Activated B cell treated with CpG ODN at 0.5 μM for 24 hours (primary cell): ENCODE data around the gene NFASC. TPM values are rescaled to one million over a fixed set of nuclear protein-coding genes. Genes with fewer than 3 reads are reported as not detected.
A peak's percentile ranks its signal among the peaks of the same experiment; 100 is the strongest.

Source experiments
- ATAC-seq: fragments of 200-7000 bp; cut with Tn5 transposase; one replicate; pipeline ENCODE4 v1.10.0; 2021; ENCODE audit warnings: low read depth, mild to moderate bottlenecking, moderate library complexity
- CTCF ChIA-PET: fragments of 350-600 bp; sonication (Branson Sonifier 250); formaldehyde crosslinking; loops from one replicate; lab custom pipeline; 2021; ENCODE audit warnings: antibody characterized with exemption; lab: Charles Lee
- POLR2A ChIA-PET: fragments of 350-600 bp; sonication (Branson Sonifier 250); formaldehyde crosslinking; loops from one replicate; lab custom pipeline; 2021; ENCODE audit warnings: antibody characterized with exemption; lab: Charles Lee
- DNase-seq: peaks from one replicate; pipeline ENCODE4 v3.0.0; 2022
- H3K27ac Mint-ChIP-seq: one replicate; pipeline ENCODE4 v1.8.0; 2020; ENCODE audit warnings: mixed read lengths
- H3K27me3 Mint-ChIP-seq: one replicate; pipeline ENCODE4 v1.8.0; 2021; ENCODE audit warnings: mixed read lengths
- H3K36me3 Mint-ChIP-seq: one replicate; pipeline ENCODE4 v1.8.0; 2021; ENCODE audit warnings: low read depth, mixed read lengths
- H3K4me1 Mint-ChIP-seq: one replicate; pipeline ENCODE4 v1.8.0; 2021; ENCODE audit warnings: mixed read lengths
- H3K4me3 Mint-ChIP-seq: one replicate; pipeline ENCODE4 v1.8.0; 2020; ENCODE audit warnings: mild to moderate bottlenecking, mixed read lengths
- H3K9me3 Mint-ChIP-seq: one replicate; pipeline ENCODE4 v1.8.0; 2020; ENCODE audit warnings: mixed read lengths
- intact Hi-C: fragments of 100-400 bp; cut with micrococcal nuclease; formaldehyde crosslinking; loops from one replicate; pipeline ENCODE4 v1.15.1; 2024
- total RNA-seq: library from RNA; stranded (reverse); gene quantifications from 2 replicates; pipeline ENCODE4 v1.2.3, GENCODE V29; 2022
- TF ChIP-seq, protein P1 (sequence below): fragments of 200-600 bp; IDR thresholded peaks from one replicate; pipeline ENCODE4 v1.8.0; 2022; ENCODE audit warnings: antibody characterized with exemption, mild to moderate bottlenecking

NFASC gene
- total RNA-seq, 1 donor from 2014 or later: 0.07 TPM

- CTCF ChIA-PET: interaction anchor here (0.6 to 5.8 kb wide), 7 partner anchors 10 to 266 kb away, joined by 3 to 48 read pairs (median 6); no protein-coding TSS in a partner anchor
- no peak for ATAC-seq
These were observed 119.5 kb downstream of the NFASC start for GRCh38 chr1:204990059-204990664.

GRCh38 chr1:204990721-204991341, 120.2 kb downstream of the NFASC start:
- ATAC-seq (no peak), DNase-seq (no peak)
- Mint-ChIP-seq H3K4me3 (no peak overlapping the region), H3K4me1 (peaks cover 17% of the 10 kb centered on the region), H3K27me3 (peaks cover 7% of the 10 kb centered on the region), H3K9me3 (no peaks in the 10 kb centered on the region), H3K27ac (no peak overlapping the region), H3K36me3 (no peaks in the 10 kb centered on the region)
- ChIA-PET POLR2A (no interaction called here), CTCF (interaction anchor here (1.9 to 5.8 kb wide), 2 partner anchors 71 to 265 kb away, joined by 8 to 48 read pairs; no protein-coding TSS in a partner anchor)
- TF ChIP-seq, protein P1, sequence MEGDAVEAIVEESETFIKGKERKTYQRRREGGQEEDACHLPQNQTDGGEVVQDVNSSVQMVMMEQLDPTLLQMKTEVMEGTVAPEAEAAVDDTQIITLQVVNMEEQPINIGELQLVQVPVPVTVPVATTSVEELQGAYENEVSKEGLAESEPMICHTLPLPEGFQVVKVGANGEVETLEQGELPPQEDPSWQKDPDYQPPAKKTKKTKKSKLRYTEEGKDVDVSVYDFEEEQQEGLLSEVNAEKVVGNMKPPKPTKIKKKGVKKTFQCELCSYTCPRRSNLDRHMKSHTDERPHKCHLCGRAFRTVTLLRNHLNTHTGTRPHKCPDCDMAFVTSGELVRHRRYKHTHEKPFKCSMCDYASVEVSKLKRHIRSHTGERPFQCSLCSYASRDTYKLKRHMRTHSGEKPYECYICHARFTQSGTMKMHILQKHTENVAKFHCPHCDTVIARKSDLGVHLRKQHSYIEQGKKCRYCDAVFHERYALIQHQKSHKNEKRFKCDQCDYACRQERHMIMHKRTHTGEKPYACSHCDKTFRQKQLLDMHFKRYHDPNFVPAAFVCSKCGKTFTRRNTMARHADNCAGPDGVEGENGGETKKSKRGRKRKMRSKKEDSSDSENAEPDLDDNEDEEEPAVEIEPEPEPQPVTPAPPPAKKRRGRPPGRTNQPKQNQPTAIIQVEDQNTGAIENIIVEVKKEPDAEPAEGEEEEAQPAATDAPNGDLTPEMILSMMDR: no peak
- intact Hi-C loops: no loop called here

More at GRCh38 chr1:204990059-204990664, 119.5 kb downstream of the NFASC start:
- DNase-seq: no peak
- H3K9me3 Mint-ChIP-seq: no peaks in the 10 kb centered on the region
- no peak overlapping the region for H3K27ac Mint-ChIP-seq
- peaks cover 17% of the 10 kb centered on the region for H3K4me1 Mint-ChIP-seq
- intact Hi-C loops: no loop called here
- peaks cover 7% of the 10 kb centered on the region for H3K27me3 Mint-ChIP-seq
- TF ChIP-seq, protein P1: no peak
- no peak overlapping the region for H3K4me3 Mint-ChIP-seq
- POLR2A ChIA-PET: no interaction called here
- no peaks in the 10 kb centered on the region for H3K36me3 Mint-ChIP-seq

- ATAC-seq (peak; percentile 53), DNase-seq (no peak)
- Mint-ChIP-seq H3K27me3 (peaks cover 10% of the 10 kb centered on the region), H3K36me3 (no peaks in the 10 kb centered on the region), H3K4me1 (peaks cover 17% of the 10 kb centered on the region), H3K27ac (no peak overlapping the region), H3K9me3 (no peaks in the 10 kb centered on the region), H3K4me3 (no peak overlapping the region)
- intact Hi-C loops: no loop called here
- ChIA-PET POLR2A (no interaction called here), CTCF (interaction anchor here (1.9 to 5.8 kb wide), 2 partner anchors 71 to 265 kb away, joined by 8 to 48 read pairs; no protein-coding TSS in a partner anchor)
- TF ChIP-seq, protein P1: no peak
These were observed 120.7 kb downstream of the NFASC start for GRCh38 chr1:204991342-204991844.

DNA sequence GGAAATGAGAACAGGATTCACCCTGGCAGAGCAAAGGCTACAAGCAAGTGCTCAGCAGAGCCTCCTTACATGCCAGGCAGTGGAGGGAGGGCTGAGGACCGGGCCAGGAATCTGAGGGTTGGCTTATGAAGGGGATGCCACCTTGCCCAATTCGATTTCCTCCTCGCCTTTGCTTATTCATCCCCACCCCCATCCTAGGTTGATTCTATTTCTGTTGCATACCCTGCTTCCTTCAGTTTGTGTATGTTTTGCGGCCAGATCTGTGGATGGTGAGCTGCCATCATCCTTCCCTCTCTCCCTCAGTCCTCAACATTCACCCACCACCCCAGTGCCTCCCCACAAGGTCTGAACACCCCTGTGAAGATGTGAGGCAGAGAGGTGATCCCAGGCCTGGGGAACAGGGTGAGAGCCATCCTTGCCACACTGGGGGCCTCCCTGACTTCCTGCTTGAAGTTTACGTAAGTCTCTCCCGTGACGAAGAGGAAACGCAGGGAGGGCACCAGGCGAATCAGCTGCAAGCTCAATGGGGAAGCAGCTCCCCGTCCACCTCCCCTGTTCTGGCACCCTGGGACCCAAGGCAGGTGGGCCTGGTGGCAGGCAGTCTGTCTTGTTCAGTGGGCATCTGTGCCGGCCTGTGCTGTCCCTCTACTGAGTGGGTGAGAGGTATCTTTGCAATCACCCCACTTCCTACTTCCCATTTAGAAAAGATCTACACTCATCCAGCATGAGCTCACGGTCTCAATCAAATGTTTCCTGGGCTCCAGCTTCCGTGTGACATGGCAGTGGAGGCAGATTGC, 121.7 kb downstream of the NFASC start:
- peak overlapping the region; percentile 30 for H3K4me3 Mint-ChIP-seq
- no peak for DNase-seq
- H3K36me3 Mint-ChIP-seq: no peaks in the 10 kb centered on the region
- TF ChIP-seq, protein P1: no peak
- peaks cover 10% of the 10 kb centered on the region for H3K27me3 Mint-ChIP-seq
- no peaks in the 10 kb centered on the region for H3K9me3 Mint-ChIP-seq
- intact Hi-C loops: no loop called here
- ATAC-seq: peak; percentile 47
- POLR2A ChIA-PET: interaction anchor here (0.6 kb wide), 1 partner anchor 453 kb away, joined by 9 read pairs; no protein-coding TSS in a partner anchor
- peak overlapping the region; percentile 31 for H3K27ac Mint-ChIP-seq
- peaks cover 17% of the 10 kb centered on the region for H3K4me1 Mint-ChIP-seq
- CTCF ChIA-PET: interaction anchor here (0.6 to 5.8 kb wide), 4 partner anchors 70 to 264 kb away, joined by 3 to 48 read pairs (median 6); no protein-coding TSS in a partner anchor
